H9 (cell line): ENCODE results near the gene PPM1N. TPM values are rescaled to one million over a fixed set of nuclear protein-coding genes. Genes with fewer than 3 reads are reported as not detected.
A peak's percentile ranks its signal among the peaks of the same experiment; 100 is the strongest.

Source experiments
- DNase-seq: peaks from one replicate; pipeline ENCODE4 v3.0.0-alpha.2; 2017
- H2AFZ ChIP-seq: one replicate; pipeline ENCODE4 v1.6.1; 2013; ENCODE audit warnings: mild to moderate bottlenecking, low read length, control low read depth, moderate library complexity
- H2AK5ac ChIP-seq: 2 replicates; pipeline ENCODE4 v1.6.1; 2013; ENCODE audit warnings: low read length, control low read depth, mixed read lengths; ENCODE audit not compliant: insufficient read length
- H2BK120ac ChIP-seq: one replicate; pipeline ENCODE4 v1.6.1; 2013; ENCODE audit warnings: low read depth, mild to moderate bottlenecking, low read length, control low read depth, inconsistent platforms; ENCODE audit not compliant: poor library complexity, severe bottlenecking
- H2BK12ac ChIP-seq: 2 replicates; pipeline ENCODE4 v1.6.1; 2013; ENCODE audit warnings: low read length, control low read depth, mixed read lengths, low read depth; ENCODE audit not compliant: insufficient read length
- H2BK15ac ChIP-seq: 2 replicates; pipeline ENCODE4 v1.6.1; 2013; ENCODE audit warnings: low read depth, low read length, control low read depth
- H2BK20ac ChIP-seq: one replicate; pipeline ENCODE4 v1.6.1; 2013; ENCODE audit warnings: low read depth, mild to moderate bottlenecking, low read length, control low read depth, inconsistent platforms; ENCODE audit not compliant: poor library complexity, severe bottlenecking
- H2BK5ac ChIP-seq: 2 replicates; pipeline ENCODE4 v1.6.1; 2013; ENCODE audit warnings: low read length, control low read depth, mixed read lengths; ENCODE audit not compliant: insufficient read length
- H3K14ac ChIP-seq: 2 replicates; pipeline ENCODE4 v1.6.1; 2013; ENCODE audit warnings: low read length, control low read depth; ENCODE audit not compliant: insufficient read depth
- H3K18ac ChIP-seq: 2 replicates; pipeline ENCODE4 v1.6.1; 2013; ENCODE audit warnings: low read depth, mild to moderate bottlenecking, mixed read lengths, low read length, control low read depth; ENCODE audit not compliant: insufficient read length
- H3K23ac ChIP-seq: 2 replicates; pipeline ENCODE4 v1.6.1; 2013; ENCODE audit warnings: low read length, control low read depth, mixed read lengths, low read depth; ENCODE audit not compliant: insufficient read length
- H3K23me2 ChIP-seq: 2 replicates; pipeline ENCODE4 v1.6.1; 2013; ENCODE audit warnings: low read depth, mild to moderate bottlenecking, mixed read lengths, low read length, control low read depth; ENCODE audit not compliant: insufficient read length, poor library complexity, severe bottlenecking
- H3K27ac ChIP-seq: 2 replicates; pipeline ENCODE4 v1.5.1; 2013; ENCODE audit warnings: low read length, control low read depth, mixed read lengths, low read depth; ENCODE audit not compliant: insufficient read length
- H3K27me3 ChIP-seq: 2 replicates; pipeline ENCODE4 v1.6.1; 2013; ENCODE audit warnings: low read length, control low read depth, inconsistent platforms; ENCODE audit not compliant: insufficient read depth
- H3K4ac ChIP-seq: 2 replicates; pipeline ENCODE4 v1.6.1; 2013; ENCODE audit warnings: low read depth, mild to moderate bottlenecking, control low read depth, inconsistent platforms, low read length, moderate library complexity
- H3K4me1 ChIP-seq: 2 replicates; pipeline ENCODE4 v1.6.1; 2013; ENCODE audit warnings: low read length, control low read depth, inconsistent platforms; ENCODE audit not compliant: insufficient read depth
- H3K4me2 ChIP-seq: 2 replicates; pipeline ENCODE4 v1.6.1; 2013; ENCODE audit warnings: low read length, control low read depth, mixed read lengths; ENCODE audit not compliant: insufficient read length, insufficient read depth
- H3K56ac ChIP-seq: 2 replicates; pipeline ENCODE4 v1.6.1; 2013; ENCODE audit warnings: low read depth, mild to moderate bottlenecking, mixed read lengths, low read length, control low read depth; ENCODE audit not compliant: insufficient read length
- H3K79me1 ChIP-seq: 2 replicates; pipeline ENCODE4 v1.6.1; 2013; ENCODE audit warnings: low read depth, mild to moderate bottlenecking, moderate library complexity, low read length, control low read depth, inconsistent platforms; ENCODE audit not compliant: insufficient read depth, poor library complexity, severe bottlenecking
- H3K79me2 ChIP-seq: 2 replicates; pipeline ENCODE4 v1.6.1; 2013; ENCODE audit warnings: low read length, control low read depth, inconsistent platforms; ENCODE audit not compliant: insufficient read depth
- H3K9ac ChIP-seq: 2 replicates; pipeline ENCODE4 v1.6.1; 2013; ENCODE audit warnings: low read length, control low read depth, mixed read lengths; ENCODE audit not compliant: insufficient read length; ENCODE audit errors: extremely low read depth
- H3K9me3 ChIP-seq: one replicate; pipeline ENCODE4 v1.6.1; 2013; ENCODE audit warnings: low read depth, low read length, inconsistent platforms; ENCODE audit not compliant: control insufficient read depth
- H3T11ph ChIP-seq: one replicate; pipeline ENCODE4 v1.6.1; 2013; ENCODE audit warnings: mild to moderate bottlenecking, low read length, control low read depth, inconsistent platforms
- H4K20me1 ChIP-seq: one replicate; pipeline ENCODE4 v1.6.1; 2013; ENCODE audit not compliant: control insufficient read depth, insufficient read length, insufficient read depth
- H4K5ac ChIP-seq: 2 replicates; pipeline ENCODE4 v1.6.1; 2013; ENCODE audit warnings: low read depth, mild to moderate bottlenecking, mixed read lengths, low read length, control low read depth; ENCODE audit not compliant: insufficient read length
- H4K8ac ChIP-seq: replicated peaks from 2 replicates; pipeline ENCODE4 v1.6.1; 2013; ENCODE audit warnings: low read length, control low read depth, mixed read lengths, low read depth; ENCODE audit not compliant: insufficient read length
- H4K91ac ChIP-seq: 2 replicates; pipeline ENCODE4 v1.6.1; 2013; ENCODE audit warnings: low read depth, mild to moderate bottlenecking, moderate library complexity, mixed read lengths, low read length, control low read depth; ENCODE audit not compliant: insufficient read length
- H3K27ac Mint-ChIP-seq, 3 experiments: 2 replicates in 2 of 3; 3 replicates in 1 of 3; pipeline ENCODE4 v1.8.0; 2020 to 2021; ENCODE audit warnings: mixed read lengths in 3 of 3, mild to moderate bottlenecking in 1 of 3, moderate library complexity in 1 of 3
- H3K27me3 Mint-ChIP-seq: 2 replicates; pipeline ENCODE4 v1.8.0; 2021; ENCODE audit warnings: low read depth, mild to moderate bottlenecking, moderate library complexity, mixed read lengths
- H3K36me3 Mint-ChIP-seq, 3 experiments: 2 replicates in 2 of 3; 3 replicates in 1 of 3; pipeline ENCODE4 v1.8.0; 2020 to 2021; ENCODE audit warnings: low read depth in 3 of 3, mixed read lengths in 3 of 3; ENCODE audit not compliant: insufficient read depth in 1 of 3
- H3K4me1 Mint-ChIP-seq, 2 experiments: 2 replicates each; pipeline ENCODE4 v1.8.0; 2020; ENCODE audit warnings: mixed read lengths in 2 of 2
- H3K4me3 Mint-ChIP-seq, 2 experiments: 2 replicates in 1 of 2; 3 replicates in 1 of 2; pipeline ENCODE4 v1.8.0; 2020 to 2021; ENCODE audit warnings: mild to moderate bottlenecking in 2 of 2, mixed read lengths in 2 of 2, moderate library complexity in 1 of 2
- H3K9me3 Mint-ChIP-seq, 2 experiments: 2 replicates in 1 of 2; 3 replicates in 1 of 2; pipeline ENCODE4 v1.8.0; 2020; ENCODE audit warnings: mild to moderate bottlenecking in 2 of 2, mixed read lengths in 2 of 2, moderate library complexity in 1 of 2
- CTCF ChIP-seq: fragments of 200-600 bp; sonication (generic); conservative IDR thresholded peaks from 3 replicates; pipeline ENCODE4 v1.8.0; 2021; ENCODE audit warnings: antibody characterized with exemption, mild to moderate bottlenecking
- WGBS: extraction: QIAGEN DNeasy Blood & Tissue Kit; methylation state at CpG from one replicate; pipeline ENCODE4 v1.1.7; 2013; ENCODE audit warnings: missing lambda C conversion rate, low lambda C conversion rate, mixed read lengths; ENCODE audit not compliant: insufficient read length; ENCODE audit errors: extremely low coverage; 5-methylcytosine and 5-hydroxymethylcytosine counted together
- total RNA-seq: library from RNA; stranded (reverse); gene quantifications from 2 replicates; pipeline ENCODE4 v1.2.1, GENCODE V29; 2021

PPM1N gene
- total RNA-seq, 1 experiment from 2014 or later = 7.7 TPM

- Histone ChIP-seq H3K9me3 (no peaks in the 10 kb centered on the region), H4K91ac (no peak overlapping the region), H2BK20ac (no peak overlapping the region), H3K4ac (no peak overlapping the region), H3K23ac (no peak overlapping the region), H3K27me3 (no peaks in the 10 kb centered on the region; the same call in 1 of the 2 replicates), H3K4me2 (peak overlapping the region; percentile 84), H2BK12ac (no peak overlapping the region), H3K4me1 (no peaks in the 10 kb centered on the region), H4K5ac (no peak overlapping the region), H3K27ac (no peak overlapping the region), H3K79me1 (no peaks in the 10 kb centered on the region), H3K9ac (no peak overlapping the region), H4K8ac (no peak overlapping the region), H2AFZ (no peak overlapping the region), H3K56ac (no peak overlapping the region), H2BK120ac (no peak overlapping the region), H2BK15ac (no peak overlapping the region), H3T11ph (no peak overlapping the region), H2AK5ac (no peak overlapping the region), H3K18ac (peak overlapping the region; percentile 63), H4K20me1 (no peaks in the 10 kb centered on the region), H3K14ac (0 out of 2 replicates have a peak overlapping the region, but pooled peaks have one; percentile 10), H3K79me2 (no peaks in the 10 kb centered on the region), H3K23me2 (peaks cover 19% of the 10 kb centered on the region), H2BK5ac (no peak overlapping the region)
- peak overlapping the region in 2 of 3 experiments; percentile 94 to 99; a peak in 4 of 7 replicates for H3K27ac Mint-ChIP-seq
- DNase-seq = no peak
- WGBS = no CpG with 5 or more reads among the region's 33 CpGs
- H3K36me3 Mint-ChIP-seq = peaks cover 0 to 11% (median 0%) of the 10 kb centered on the region in 3 experiments; a peak in 1 of 7 replicates
- peaks cover 32 to 61% of the 10 kb centered on the region in 2 experiments for H3K4me1 Mint-ChIP-seq
- H3K9me3 Mint-ChIP-seq = no peaks in the 10 kb centered on the region; a peak in 1 of 5 replicates
- TF ChIP-seq CTCF = no peak
- peaks cover 17% of the 10 kb centered on the region for H3K27me3 Mint-ChIP-seq
- peak overlapping the region; percentile 80 to 92 for H3K4me3 Mint-ChIP-seq
Observed at GRCh38 chr19:45469945-45470761, 28.1 kb upstream of the PPM1N start.
